ENCODE data around the gene MMP11. TPM values are rescaled to one million over a fixed set of nuclear protein-coding genes. Genes with fewer than 3 reads are reported as not detected.

MMP11 gene
- total RNA-seq, 2 donors from 2014 or later, result 2.3 to 4.5 TPM

DNA sequence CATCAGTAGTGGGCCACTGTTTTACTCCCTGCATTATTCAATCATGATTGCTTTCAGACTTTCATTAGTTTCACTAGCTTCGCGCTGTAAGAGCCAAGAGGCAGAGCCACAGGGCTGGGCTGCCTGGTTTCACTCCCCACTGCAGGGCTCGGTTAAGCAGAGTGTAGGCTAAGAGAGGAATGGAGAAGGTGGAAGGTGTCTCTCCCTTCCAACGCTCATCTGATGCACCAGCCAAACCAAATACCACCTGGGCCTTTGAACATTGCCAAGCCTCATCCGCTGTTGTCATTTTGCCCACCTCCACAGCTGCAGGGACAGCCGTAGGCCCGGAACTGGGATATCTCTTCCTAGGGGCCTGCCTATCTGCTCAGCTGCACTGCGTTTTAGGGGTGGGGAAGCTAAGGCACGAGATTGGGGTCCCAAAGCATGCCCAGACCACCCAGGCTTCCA, 13.6 kb downstream of the MMP11 start:
- no peak for DNase-seq
- Histone ChIP-seq H3K4me1 (peaks cover 7% of the 10 kb centered on the region), H3K4me3 (peak overlapping the region; percentile 65), H3K9ac (ENCODE audit: low read depth in 2 of 2, low read length in 2 of 2) (peak overlapping the region; percentile 46 to 59), H3K27me3 (no peaks in the 10 kb centered on the region), H3K36me3 (no peaks in the 10 kb centered on the region), H3K27ac (peak overlapping the region; percentile 97), H3K9me3 (no peaks in the 10 kb centered on the region)
- intact Hi-C loops (cut with DNase I), result no loop called here
- TF ChIP-seq, protein P1, sequence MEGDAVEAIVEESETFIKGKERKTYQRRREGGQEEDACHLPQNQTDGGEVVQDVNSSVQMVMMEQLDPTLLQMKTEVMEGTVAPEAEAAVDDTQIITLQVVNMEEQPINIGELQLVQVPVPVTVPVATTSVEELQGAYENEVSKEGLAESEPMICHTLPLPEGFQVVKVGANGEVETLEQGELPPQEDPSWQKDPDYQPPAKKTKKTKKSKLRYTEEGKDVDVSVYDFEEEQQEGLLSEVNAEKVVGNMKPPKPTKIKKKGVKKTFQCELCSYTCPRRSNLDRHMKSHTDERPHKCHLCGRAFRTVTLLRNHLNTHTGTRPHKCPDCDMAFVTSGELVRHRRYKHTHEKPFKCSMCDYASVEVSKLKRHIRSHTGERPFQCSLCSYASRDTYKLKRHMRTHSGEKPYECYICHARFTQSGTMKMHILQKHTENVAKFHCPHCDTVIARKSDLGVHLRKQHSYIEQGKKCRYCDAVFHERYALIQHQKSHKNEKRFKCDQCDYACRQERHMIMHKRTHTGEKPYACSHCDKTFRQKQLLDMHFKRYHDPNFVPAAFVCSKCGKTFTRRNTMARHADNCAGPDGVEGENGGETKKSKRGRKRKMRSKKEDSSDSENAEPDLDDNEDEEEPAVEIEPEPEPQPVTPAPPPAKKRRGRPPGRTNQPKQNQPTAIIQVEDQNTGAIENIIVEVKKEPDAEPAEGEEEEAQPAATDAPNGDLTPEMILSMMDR (IDR thresholded peaks at IDR 0.05), result no peak

DNA sequence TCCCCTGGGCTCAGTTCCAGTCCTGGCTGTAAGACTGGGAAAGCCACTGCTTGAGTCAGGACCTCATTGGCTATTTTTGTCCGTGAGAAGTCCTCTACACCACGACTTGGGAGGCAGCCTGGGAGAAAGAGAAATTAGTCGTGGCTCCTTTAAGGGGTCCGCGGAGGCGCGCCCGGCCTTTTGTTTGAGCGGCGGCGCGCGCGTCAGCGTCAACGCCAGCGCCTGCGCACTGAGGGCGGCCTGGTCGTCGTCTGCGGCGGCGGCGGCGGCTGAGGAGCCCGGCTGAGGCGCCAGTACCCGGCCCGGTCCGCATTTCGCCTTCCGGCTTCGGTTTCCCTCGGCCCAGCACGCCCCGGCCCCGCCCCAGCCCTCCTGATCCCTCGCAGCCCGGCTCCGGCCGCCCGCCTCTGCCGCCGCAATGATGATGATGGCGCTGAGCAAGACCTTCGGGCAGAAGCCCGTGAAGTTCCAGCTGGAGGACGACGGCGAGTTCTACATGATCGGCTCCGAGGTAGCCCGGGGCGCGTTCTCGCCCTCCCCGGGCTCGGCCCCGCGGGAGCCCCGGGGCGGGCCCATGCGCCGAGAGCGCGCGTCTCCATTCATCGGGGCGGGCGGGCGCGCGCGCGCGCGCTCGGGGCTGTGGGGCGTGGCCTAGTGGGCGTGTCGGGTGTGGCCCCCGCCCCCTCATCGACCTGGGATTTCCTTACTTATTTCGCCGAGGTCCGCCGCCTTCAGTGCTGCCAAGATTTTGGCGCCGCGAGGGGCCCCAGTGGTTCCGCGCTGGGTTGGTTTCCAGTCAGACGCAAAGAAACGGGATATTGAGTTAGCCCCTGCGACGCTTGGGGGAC, 14.3 kb downstream of the MMP11 start, which contains the start of gene SMARCB1:
Gene SMARCB1, plus strand, starts transcription at position 215 of the 848 bp plus-strand sequence. Its CDS starts 204 bp downstream, at position 419.
- Histone ChIP-seq H3K9ac (ENCODE audit: low read depth in 2 of 2, low read length in 2 of 2) (peak within 1 kb of the TSS; percentile 83 to 88), H3K27me3 (no peaks in the 10 kb centered on the region), H3K36me3 (no peaks in the 10 kb centered on the region), H3K4me1 (peaks cover 7% of the 10 kb centered on the region), H3K27ac (peak within 1 kb of the TSS; percentile 97), H3K4me3 (peak within 1 kb of the TSS; percentile 65), H3K9me3 (no peaks in the 10 kb centered on the region)
- peak; percentile 93 for DNase-seq
- TF ChIP-seq, protein P1 (IDR thresholded peaks at IDR 0.05), result no peak
- intact Hi-C loops (cut with DNase I), result no loop called here

DNA sequence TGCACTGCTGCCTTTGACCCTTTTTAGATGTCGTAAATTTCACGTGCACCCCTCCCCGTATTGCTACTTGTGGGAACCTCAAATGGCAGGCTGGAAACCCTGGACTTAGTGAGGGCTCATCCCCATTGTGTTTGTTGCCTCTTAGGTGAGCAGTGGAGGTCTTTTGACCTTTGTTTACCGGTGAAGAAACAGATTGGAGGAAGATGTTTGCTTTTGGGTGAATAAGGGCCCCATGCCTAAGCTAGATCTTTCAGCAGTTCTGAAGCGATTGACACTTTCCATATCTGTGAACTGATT, 14.9 kb downstream of the MMP11 start:
- Histone ChIP-seq H3K4me1 (peaks cover 7% of the 10 kb centered on the region), H3K9ac (ENCODE audit: low read depth in 2 of 2, low read length in 2 of 2) (peak overlapping the region in 1 of 2 donors; percentile 83), H3K9me3 (no peaks in the 10 kb centered on the region), H3K36me3 (no peaks in the 10 kb centered on the region), H3K4me3 (peak overlapping the region; percentile 65), H3K27me3 (no peaks in the 10 kb centered on the region), H3K27ac (peak overlapping the region; percentile 97)
- TF ChIP-seq, protein P1 (IDR thresholded peaks at IDR 0.05), result no peak
- intact Hi-C loops (cut with DNase I), result no loop called here
- DNase-seq, result no peak

DNA sequence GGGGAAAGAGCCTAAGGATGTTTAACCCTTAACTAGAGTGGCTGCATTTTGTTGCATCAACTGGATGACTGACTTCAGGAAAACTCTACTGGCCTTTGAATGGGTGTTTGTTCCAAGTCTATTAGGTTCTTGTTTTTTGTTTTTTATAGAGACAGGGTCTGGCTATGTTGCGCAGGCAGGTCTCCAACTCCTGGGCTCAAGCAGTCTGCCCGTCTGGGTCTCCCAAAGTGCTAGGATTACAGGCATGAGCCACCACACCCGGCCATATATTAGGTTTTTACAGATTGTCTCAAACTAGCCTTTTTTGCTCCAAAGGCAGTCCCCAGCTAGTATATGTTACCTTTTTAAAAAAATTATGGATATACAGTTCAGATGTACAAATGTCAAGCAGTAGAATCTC, 15.3 kb downstream of the MMP11 start:
- H3K36me3 ChIP-seq, result no peaks in the 10 kb centered on the region
- peak overlapping the region; percentile 65 for H3K4me3 ChIP-seq
- DNase-seq, result no peak
- H3K4me1 ChIP-seq, result peaks cover 7% of the 10 kb centered on the region
- H3K27me3 ChIP-seq, result no peaks in the 10 kb centered on the region
- no peaks in the 10 kb centered on the region for H3K9me3 ChIP-seq
- TF ChIP-seq, protein P1 (IDR thresholded peaks at IDR 0.05), result no peak
- intact Hi-C loops (cut with DNase I), result no loop called here
- peak overlapping the region; percentile 97 for H3K27ac ChIP-seq
- peak overlapping the region in 1 of 2 donors; percentile 83 for H3K9ac ChIP-seq (ENCODE audit: low read depth in 2 of 2, low read length in 2 of 2)

DNA sequence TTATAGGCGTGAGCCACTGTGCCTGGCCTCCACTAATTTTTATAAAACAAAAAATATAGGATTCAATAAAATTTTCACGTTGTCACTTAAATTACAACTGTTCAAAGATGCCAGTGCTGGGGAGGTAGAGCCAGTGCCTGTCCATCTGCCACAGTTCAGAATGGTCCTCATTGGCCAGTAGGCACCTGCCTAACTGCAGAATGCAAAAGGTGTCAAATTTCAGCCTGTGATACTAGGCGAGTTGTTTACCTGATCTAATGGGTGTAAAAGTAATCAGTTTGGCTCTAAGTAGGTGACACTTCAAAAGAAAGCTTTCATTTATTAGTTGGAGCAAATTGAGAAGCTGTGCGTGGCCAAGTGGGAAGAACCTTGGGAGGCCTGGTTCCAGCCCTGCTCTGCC, 16.5 kb downstream of the MMP11 start:
- peaks cover 7% of the 10 kb centered on the region for H3K4me1 ChIP-seq
- no peak overlapping the region for H3K9ac ChIP-seq (ENCODE audit: low read depth in 2 of 2, low read length in 2 of 2)
- TF ChIP-seq, protein P1 (IDR thresholded peaks at IDR 0.05), result no peak
- no peak for DNase-seq
- no peaks in the 10 kb centered on the region for H3K9me3 ChIP-seq
- H3K27me3 ChIP-seq, result no peaks in the 10 kb centered on the region
- peaks cover 8% of the 10 kb centered on the region for H3K36me3 ChIP-seq
- intact Hi-C loops (cut with DNase I), result no loop called here
- H3K4me3 ChIP-seq, result no peak overlapping the region
- no peak overlapping the region for H3K27ac ChIP-seq
